HepG2 (cell line): ENCODE data around the gene TUBA4A. TPM values are rescaled to one million over a fixed set of nuclear protein-coding genes. Genes with fewer than 3 reads are reported as not detected.

Experiments
- ATAC-seq: fragments of 200-7000 bp; cut with Tn5 transposase; 3 replicates; pipeline ENCODE4 v1.9.1; 2020; ENCODE audit warnings: mild to moderate bottlenecking, moderate library complexity
- BruUV-seq: library from RNA; stranded (reverse); fragments of 400-500 nt; replicated peaks from 2 replicates; lab custom pipeline; 2021; lab: Mats Ljungman, UMichigan
- CTCF ChIA-PET: fragments of 300-600 bp; formaldehyde crosslinking; extraction: SDS; loops from one replicate; lab custom pipeline; 2021; ENCODE audit warnings: low total read pairs, inconsistent platforms, low intra/inter-chr PET ratio; lab: Yijun Ruan, JAX
- POLR2A ChIA-PET: fragments of 350-600 bp; sonication (Branson Sonifier 250); formaldehyde crosslinking; loops from one replicate; lab custom pipeline; 2020; ENCODE audit warnings: antibody characterized with exemption, inconsistent platforms; lab: Yijun Ruan, JAX
- DNase-seq: peaks from one replicate; pipeline ENCODE4 v3.0.0-alpha.2; 2015; ENCODE audit warnings: low spot score
- FAIRE-seq: peaks from 3 replicates; lab custom pipeline; 2011; peaks lifted over from hg19 to GRCh38; lab: Jason Lieb, UNC
- H2AFZ ChIP-seq: one replicate; pipeline ENCODE4 v1.6.1; 2011; ENCODE audit warnings: low read length, inconsistent platforms
- H3K27ac ChIP-seq: fragments of 300-600 bp; 3 replicates; pipeline ENCODE4 v1.8.0; 2011; ENCODE audit warnings: mixed run types, mild to moderate bottlenecking, mixed read lengths, low read length, inconsistent platforms; ENCODE audit not compliant: insufficient read depth; ENCODE audit errors: extremely low read length
- H3K27me3 ChIP-seq, 2 experiments: fragments of 200-600 bp in 1 of 2; 2 replicates in 1 of 2; 3 replicates in 1 of 2; pipeline versions ENCODE4 v1.6.0 to v1.8.0; 2011; ENCODE audit warnings: low read length in 2 of 2, mild to moderate bottlenecking in 2 of 2, moderate library complexity in 2 of 2, inconsistent platforms in 1 of 2; ENCODE audit not compliant: insufficient read depth in 2 of 2, control insufficient read depth in 1 of 2
- H3K36me3 ChIP-seq, 2 experiments: fragments of 200-600 bp in 1 of 2; replicated peaks in 1 of 2; 2 replicates in 1 of 2; 3 replicates in 1 of 2; pipeline versions ENCODE4 v1.5.1 to v1.8.0; 2011; ENCODE audit warnings: low read length in 2 of 2, inconsistent platforms in 1 of 2; ENCODE audit not compliant: insufficient read depth in 2 of 2, control insufficient read depth in 1 of 2
- H3K4me1 ChIP-seq: 2 replicates; pipeline ENCODE4 v1.5.1; 2012; ENCODE audit warnings: low read length, inconsistent platforms; ENCODE audit not compliant: insufficient read depth
- H3K4me2 ChIP-seq: 2 replicates; pipeline ENCODE4 v1.6.0; 2011; ENCODE audit warnings: low read depth, low read length, inconsistent platforms
- H3K4me3 ChIP-seq, 3 experiments: fragments of 200-600 bp in 1 of 3; sonication (generic), shearing (Covaris generic) in 1 of 3; replicated peaks in 1 of 3; 2 replicates each; pipeline ENCODE4 v1.5.1; 2011 to 2016; ENCODE audit warnings: low read length in 3 of 3, inconsistent platforms in 2 of 3, low read depth in 2 of 3, mild to moderate bottlenecking in 2 of 3, control low read depth in 1 of 3, mixed read lengths in 1 of 3; ENCODE audit not compliant: insufficient read depth in 1 of 3
- H3K79me2 ChIP-seq: one replicate; pipeline ENCODE4 v1.6.1; 2011; ENCODE audit warnings: low read length, inconsistent platforms; ENCODE audit not compliant: insufficient read depth
- H3K9ac ChIP-seq: 2 replicates; pipeline ENCODE4 v1.6.0; 2011; ENCODE audit warnings: mild to moderate bottlenecking, low read depth, low read length, inconsistent platforms; ENCODE audit not compliant: insufficient read depth
- H3K9me3 ChIP-seq: 2 replicates; pipeline ENCODE4 v1.5.1; 2012; ENCODE audit warnings: mild to moderate bottlenecking, low read length
- H4K20me1 ChIP-seq: 2 replicates; pipeline ENCODE4 v1.6.0; 2011; ENCODE audit warnings: inconsistent platforms, mild to moderate bottlenecking, low read length, moderate library complexity; ENCODE audit not compliant: insufficient read depth
- HNF4G ChIP-seq, 2 experiments: sonication (generic) in 1 of 2; formaldehyde crosslinking in 1 of 2; IDR thresholded peaks; 2 replicates each; pipeline versions ENCODE4 v1.4.0 to v1.6.1; 2011 to 2020; ENCODE audit warnings: borderline replicate concordance in 2 of 2, low read depth in 2 of 2, mild to moderate bottlenecking in 2 of 2, low read length in 1 of 2, missing genetic modification reagents in 1 of 2, moderate library complexity in 1 of 2
- MAFG ChIP-seq: sonication (generic); formaldehyde crosslinking; IDR thresholded peaks from 2 replicates; pipeline ENCODE4 v1.5.1; 2020; ENCODE audit warnings: mild to moderate bottlenecking, missing genetic modification reagents
- MIER2 ChIP-seq: IDR thresholded peaks from 2 replicates; pipeline ENCODE4 v1.6.1; 2016; ENCODE audit warnings: missing biosample characterization, missing genetic modification reagents
- NPAS2 ChIP-seq: sonication (generic); formaldehyde crosslinking; IDR thresholded peaks from 2 replicates; pipeline ENCODE4 v1.8.0; 2022; ENCODE audit warnings: mild to moderate bottlenecking, missing genetic modification reagents, borderline replicate concordance
- PITX1 ChIP-seq: sonication (generic); formaldehyde crosslinking; IDR thresholded peaks from 2 replicates; pipeline ENCODE4 v1.5.1; 2020; ENCODE audit warnings: mild to moderate bottlenecking, missing genetic modification reagents
- PLSCR1 ChIP-seq: sonication (generic); formaldehyde crosslinking; IDR thresholded peaks from 2 replicates; pipeline ENCODE4 v1.5.0; 2020; ENCODE audit warnings: missing genetic modification reagents, mild to moderate bottlenecking, borderline replicate concordance
- RBFOX2 ChIP-seq: fragments of 200-400 bp; formaldehyde crosslinking; IDR thresholded peaks from 2 replicates; pipeline ENCODE4 v1.6.1; 2017; ENCODE audit warnings: low read depth, mild to moderate bottlenecking, low read length
- REL ChIP-seq: sonication (generic); formaldehyde crosslinking; conservative IDR thresholded peaks from 2 replicates; pipeline ENCODE4 v1.8.0; 2022; ENCODE audit warnings: mild to moderate bottlenecking, missing genetic modification reagents, moderate library complexity
- SOX6 ChIP-seq, 2 experiments: fragments of 450-650 bp in 1 of 2; sonication (generic) in 1 of 2; formaldehyde crosslinking in 1 of 2; IDR thresholded peaks; 2 replicates each; pipeline versions ENCODE4 v1.4.0 to v1.6.1; 2017 to 2020; ENCODE audit warnings: antibody characterized with exemption in 1 of 2, mild to moderate bottlenecking in 1 of 2, missing genetic modification reagents in 1 of 2
- STAT6 ChIP-seq: sonication (generic); formaldehyde crosslinking; IDR thresholded peaks from 2 replicates; pipeline ENCODE4 v1.4.0; 2020; ENCODE audit warnings: missing genetic modification reagents, mild to moderate bottlenecking, borderline replicate concordance
- YEATS4 ChIP-seq: sonication (generic); formaldehyde crosslinking; IDR thresholded peaks from 2 replicates; pipeline ENCODE4 v1.4.0; 2020; ENCODE audit warnings: missing genetic modification reagents, borderline replicate concordance
- ZBTB34 ChIP-seq: sonication (generic); formaldehyde crosslinking; IDR thresholded peaks from 2 replicates; pipeline ENCODE4 v1.8.0; 2022; ENCODE audit warnings: mild to moderate bottlenecking, missing genetic modification reagents
- ZNF234 ChIP-seq: sonication (generic); formaldehyde crosslinking; conservative IDR thresholded peaks from 2 replicates; pipeline ENCODE4 v1.5.1; 2020; ENCODE audit warnings: mild to moderate bottlenecking, missing genetic modification reagents
- ZNF432 ChIP-seq: sonication (generic); formaldehyde crosslinking; IDR thresholded peaks from 2 replicates; pipeline ENCODE4 v1.5.0; 2020; ENCODE audit warnings: missing genetic modification reagents, mild to moderate bottlenecking, borderline replicate concordance
- ZNF446 ChIP-seq: sonication (generic); formaldehyde crosslinking; IDR thresholded peaks from 2 replicates; pipeline ENCODE4 v1.5.0; 2020; ENCODE audit warnings: mild to moderate bottlenecking, missing genetic modification reagents
- ZNF691 ChIP-seq: sonication (generic); formaldehyde crosslinking; IDR thresholded peaks from 2 replicates; pipeline ENCODE4 v1.4.0; 2020; ENCODE audit warnings: missing genetic modification reagents, low read depth, mild to moderate bottlenecking, borderline replicate concordance
- WGBS: methylation state at CpG from one replicate; pipeline ENCODE4 v1.1.6; 2017; ENCODE audit warnings: low lambda C conversion rate; 5-methylcytosine and 5-hydroxymethylcytosine counted together
- in situ Hi-C: cut with HindIII; loops from 2 replicates; pipeline ENCODE4 v1.10.0; 2017; ENCODE audit warnings: low pct_unique_long_range_greater_than_20kb; ENCODE audit not compliant: extremely low pct_ligation_motif_present
- intact Hi-C: fragments of 100-400 bp; cut with micrococcal nuclease; formaldehyde crosslinking; loops from one replicate; pipeline ENCODE4 v1.10.0; 2022; ENCODE audit not compliant: unreplicated experiment
- polyA plus RNA-seq, 8 experiments: library from polyadenylated mRNA; depleted of rRNA in 3 of 8; stranded (reverse) in 7 of 8; unstranded in 1 of 8; fragments of >200 nt; fragmentation: Illumina TruSeq in 4 of 8; extraction: Trizol in 4 of 8; gene quantifications; 2 replicates each; pipeline versions ENCODE4 v1.2.1 to v1.2.3, GENCODE V29; 2011 to 2016; ENCODE audit warnings: low read depth in 4 of 8, missing spikeins in 1 of 8, mixed read lengths in 1 of 8; ENCODE audit not compliant: insufficient read depth in 1 of 8
- total RNA-seq, 5 experiments: library from RNA; depleted of rRNA; stranded (reverse); fragments of >200 nt; fragmentation: Illumina TruSeq; extraction: Trizol; gene quantifications; 2 replicates each; pipeline ENCODE4 v1.2.3, GENCODE V29; 2016; ENCODE audit warnings: low read depth in 1 of 5

TUBA4A gene
- total and polyA plus RNA-seq, 2 of the 13 experiments (the other 11 are each of a cell fraction or from before 2014, with no cell fraction given): 1.3 to 12.7 TPM

GRCh38 chr2:219250049-219250781 lies 3.5 kb downstream of the TUBA4A start:
- peaks cover 14% of the 10 kb centered on the region for H3K79me2 ChIP-seq
- ATAC-seq (no peak), DNase-seq (no peak), FAIRE-seq (no peak)
- CTCF ChIA-PET: no interaction called here
- H3K27me3 ChIP-seq: peaks cover 0 to 20% of the 10 kb centered on the region in 2 experiments; a peak in 3 of 5 replicates
- no peak overlapping the region for H2AFZ ChIP-seq
- H4K20me1 ChIP-seq: no peaks in the 10 kb centered on the region
- in situ Hi-C loops: no loop called here
- peaks cover 83% of the 10 kb centered on the region for H3K4me1 ChIP-seq
- no TSS peak for BruUV-seq
- H3K9ac ChIP-seq: peak overlapping the region; percentile 80
- 74% methylated on average over 22 of the region's 22 CpGs for WGBS
- H3K9me3 ChIP-seq: no peaks in the 10 kb centered on the region
- H3K4me2 ChIP-seq: peak overlapping the region; percentile 94
- peaks cover 1 to 13% of the 10 kb centered on the region in 2 experiments; a peak in 4 of 5 replicates for H3K36me3 ChIP-seq
- POLR2A ChIA-PET: interaction anchor here (0.9 to 5.7 kb wide), 22 partner anchors 8 to 468 kb away, joined by 3 to 73 read pairs (median 14); partner anchors contain the start of genes ABCB6, ANKZF1, ATG9A and CNPPD1
- intact Hi-C loops: no loop called here
- peak overlapping the region; percentile 91 for H3K27ac ChIP-seq
- peak overlapping the region in 2 of 3 experiments; percentile 25 to 61; a peak in 4 of 6 replicates for H3K4me3 ChIP-seq
- TF ChIP-seq RBFOX2: peak; percentile 49
- no peak for TF ChIP-seq NPAS2
- TF ChIP-seq PLSCR1 (CRISPR knock-in tag): no peak
- no peak for TF ChIP-seq ZNF432 (CRISPR knock-in tag)
- TF ChIP-seq ZBTB34 (CRISPR knock-in tag): no peak
- no peak for TF ChIP-seq SOX6 (IDR thresholded peaks at IDR 0.05)
- TF ChIP-seq SOX6 (CRISPR knock-in tag; IDR thresholded peaks at IDR 0.05): no peak
- TF ChIP-seq ZNF446: no peak
- no peak for TF ChIP-seq MIER2 (CRISPR knock-in tag)
- no peak for TF ChIP-seq REL (CRISPR knock-in tag)
- no peak for TF ChIP-seq YEATS4 (CRISPR knock-in tag)
- no peak for TF ChIP-seq ZNF691 (CRISPR knock-in tag)
- TF ChIP-seq HNF4G (IDR thresholded peaks at IDR 0.05; ENCODE audit: borderline replicate concordance, low read depth, low read length): no peak
- TF ChIP-seq HNF4G (CRISPR knock-in tag; IDR thresholded peaks at IDR 0.05; ENCODE audit: borderline replicate concordance, low read depth): peak; percentile 42; the same call in 1 of the 2 replicates
- no peak for TF ChIP-seq MAFG
- TF ChIP-seq ZNF234: no peak
- TF ChIP-seq PITX1 (CRISPR knock-in tag): no peak
- 0 out of 2 replicates have a peak, but pooled peaks have one; percentile 17 for TF ChIP-seq STAT6 (CRISPR knock-in tag)
